SJCRH30 (cell line): ENCODE data around the gene RBP2. TPM values are rescaled to one million over a fixed set of nuclear protein-coding genes. Genes with fewer than 3 reads are reported as not detected.
"Not testable (repeated sequence)": the region's sequence is repeated elsewhere in the genome, so short reads cannot be mapped to it uniquely, and the experiment has no call there.

Experiments used
- DNase-seq, 2 experiments: peaks; one replicate each; pipeline ENCODE4 v3.0.0-alpha.2; 2015 to 2020
- H3K27ac ChIP-seq: fragments of 250-450 bp; sonication (Bioruptor Pico); 2 replicates; pipeline ENCODE4 v1.5.1; 2020; ENCODE audit warnings: mild to moderate bottlenecking, moderate library complexity
- H3K27me3 ChIP-seq: fragments of 250-450 bp; sonication (Bioruptor Pico); 2 replicates; pipeline ENCODE4 v1.5.1; 2020; ENCODE audit warnings: mild to moderate bottlenecking, moderate library complexity
- H3K36me3 ChIP-seq: fragments of 250-450 bp; sonication (Bioruptor Pico); 2 replicates; pipeline ENCODE4 v1.5.1; 2020; ENCODE audit warnings: mild to moderate bottlenecking, moderate library complexity
- H3K4me1 ChIP-seq: fragments of 250-450 bp; sonication (Bioruptor Pico); 2 replicates; pipeline ENCODE4 v1.5.1; 2020; ENCODE audit warnings: mild to moderate bottlenecking, moderate library complexity
- H3K4me3 ChIP-seq: fragments of 250-450 bp; sonication (Bioruptor Pico); 2 replicates; pipeline ENCODE4 v1.5.1; 2020; ENCODE audit warnings: mild to moderate bottlenecking, moderate library complexity
- H3K9me3 ChIP-seq: fragments of 250-450 bp; sonication (Bioruptor Pico); replicated peaks from 2 replicates; pipeline ENCODE4 v1.5.1; 2020; ENCODE audit warnings: mild to moderate bottlenecking, moderate library complexity
- total RNA-seq: library from RNA; depleted of rRNA; stranded (reverse); fragments of >200 nt; shearing (Covaris generic); gene quantifications from 2 replicates; pipeline ENCODE4 v1.2.3, GENCODE V29; 2014; rRNA removed

Gene RBP2
- total RNA-seq, 1 experiment from 2014 or later: not detected

GRCh38 chr3:139414608-139415224 is 61.6 kb downstream of the RBP2 start:
- Histone ChIP-seq H3K4me1 (no peaks in the 10 kb centered on the region), H3K4me3 (no peak overlapping the region), H3K36me3 (no peaks in the 10 kb centered on the region), H3K27me3 (no peaks in the 10 kb centered on the region), H3K9me3 (no peaks in the 10 kb centered on the region), H3K27ac (no peak overlapping the region)
- DNase-seq: no peak

- H3K9me3 ChIP-seq, H3K4me3 ChIP-seq, H3K27ac ChIP-seq, H3K36me3 ChIP-seq, H3K27me3 ChIP-seq, DNase-seq, H3K4me1 ChIP-seq: not testable (repeated sequence)
Measured at GRCh38 chr3:139412891-139413290, 63.4 kb downstream of the RBP2 start.

Other genes with a start within 250 kb of the RBP2 start
- gene MRPS22, start 132.5 kb downstream of the RBP2 start, total RNA-seq: 94.8 and 95.3 TPM in 2 replicates
- 156 and 165 TPM in 2 replicates for gene COPB2, start 86.9 kb downstream of the RBP2 start, total RNA-seq
- gene RBP1, start 63.2 kb upstream of the RBP2 start, total RNA-seq: 839 and 902 TPM in 2 replicates
- 0.28 TPM in 1 of 2 replicates, not detected in the other for gene NMNAT3, start 201.5 kb upstream of the RBP2 start, total RNA-seq